Measurements from ENCODE around the gene TAMALIN.
A peak's percentile ranks its signal among the peaks of the same experiment; 100 is the strongest.

Gene TAMALIN

DNA sequence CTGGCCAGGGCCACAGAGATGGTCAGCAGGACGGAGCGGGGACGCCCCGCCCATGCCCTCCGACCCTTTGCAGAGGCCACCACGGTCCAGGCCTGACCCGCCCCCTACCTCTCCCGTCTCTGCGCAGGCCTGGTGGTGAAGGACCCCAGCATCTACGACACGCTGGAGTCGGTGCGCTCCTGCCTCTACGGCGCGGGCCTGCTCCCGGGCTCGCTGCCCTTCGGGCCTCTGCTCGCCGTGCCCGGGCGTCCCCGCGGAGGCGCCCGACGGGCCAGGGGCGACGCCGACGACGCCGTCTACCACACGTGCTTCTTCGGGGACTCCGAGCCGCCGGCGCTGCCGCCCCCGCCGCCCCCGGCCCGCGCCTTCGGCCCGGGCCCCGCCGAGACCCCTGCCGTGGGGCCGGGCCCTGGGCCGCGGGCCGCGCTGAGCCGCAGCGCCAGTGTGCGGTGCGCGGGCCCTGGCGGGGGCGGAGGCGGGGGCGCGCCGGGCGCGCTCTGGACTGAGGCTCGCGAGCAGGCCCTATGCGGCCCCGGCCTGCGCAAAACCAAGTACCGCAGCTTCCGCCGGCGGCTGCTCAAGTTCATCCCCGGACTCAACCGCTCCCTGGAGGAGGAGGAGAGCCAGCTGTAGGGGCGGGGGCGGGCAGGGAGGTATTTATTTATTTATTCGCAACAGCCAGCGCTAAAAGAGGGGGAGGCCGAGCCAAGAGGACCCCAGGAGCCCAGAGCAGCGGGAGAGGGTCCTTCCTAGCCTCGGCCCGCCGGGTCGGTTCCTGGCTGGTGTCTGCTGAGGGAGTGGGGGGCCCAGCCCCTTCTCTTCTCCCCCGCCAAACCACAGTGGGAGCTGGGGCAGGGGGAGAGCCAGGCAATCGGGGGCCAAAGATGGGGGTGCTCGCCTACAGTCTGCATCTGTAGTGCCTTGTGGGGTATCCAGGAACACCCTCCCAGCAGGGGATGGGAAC lies 8.1 kb downstream of the TAMALIN start:
- DNase-seq: peak; percentile 52

DNA sequence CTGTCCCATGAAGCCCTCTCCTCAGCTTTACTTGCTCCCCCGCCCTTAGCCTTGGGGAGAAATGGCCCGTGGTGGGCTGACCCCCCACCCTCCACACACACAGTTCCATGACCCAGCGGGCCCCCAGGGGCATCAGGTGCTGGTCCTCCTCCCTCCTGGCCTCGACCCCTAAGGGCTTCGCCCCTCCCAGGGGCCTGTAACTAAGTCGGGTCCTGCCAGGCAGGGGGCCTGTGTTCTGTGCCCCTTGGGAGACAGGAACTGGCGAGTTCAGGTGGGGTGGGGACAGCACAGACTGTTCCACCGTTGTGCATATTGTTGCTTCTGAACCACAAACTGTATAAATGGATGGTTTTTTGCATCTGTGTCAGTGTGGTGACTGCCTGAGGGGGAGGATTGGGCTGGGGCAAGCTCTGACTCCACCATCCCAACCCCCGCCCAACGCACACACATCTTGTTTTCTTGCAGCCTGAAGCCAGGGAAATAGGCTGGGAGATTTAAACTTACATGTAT lies 8.8 kb downstream of the TAMALIN start:
- DNase-seq: peak; percentile 52

DNA sequence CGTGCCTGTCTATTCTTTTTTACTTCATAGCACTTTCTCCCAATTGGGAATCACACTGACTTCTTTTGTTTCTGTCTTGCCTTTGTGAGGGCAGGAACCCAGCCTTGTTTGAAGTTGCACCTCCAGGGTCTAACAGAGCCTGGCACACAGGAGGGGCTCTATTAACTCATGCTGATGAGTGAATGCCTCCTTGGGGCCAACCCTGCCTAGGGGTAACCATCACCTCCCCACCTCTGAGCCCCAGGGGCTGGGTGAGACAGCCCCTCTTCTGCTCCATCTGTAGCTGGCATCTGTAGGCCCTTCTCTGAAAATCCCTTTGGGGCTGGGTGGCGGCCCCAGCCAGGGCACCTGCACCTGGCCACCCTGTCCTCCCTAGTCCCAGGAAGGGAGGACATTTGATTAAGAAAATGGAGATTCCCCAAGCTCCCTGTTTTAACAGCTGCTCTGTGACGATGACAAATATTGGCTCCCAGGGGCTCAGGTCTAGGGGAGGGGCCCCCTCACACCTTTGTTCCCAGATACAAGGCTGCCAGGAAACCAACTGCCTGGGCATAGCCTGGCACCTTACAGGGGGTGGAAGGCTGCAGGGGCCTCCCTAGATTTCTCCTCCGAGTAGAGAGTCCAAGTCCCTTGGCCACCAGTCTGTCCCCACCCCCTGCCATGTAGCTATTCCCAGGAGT lies 11.8 kb downstream of the TAMALIN start:
- no peak for DNase-seq

DNA sequence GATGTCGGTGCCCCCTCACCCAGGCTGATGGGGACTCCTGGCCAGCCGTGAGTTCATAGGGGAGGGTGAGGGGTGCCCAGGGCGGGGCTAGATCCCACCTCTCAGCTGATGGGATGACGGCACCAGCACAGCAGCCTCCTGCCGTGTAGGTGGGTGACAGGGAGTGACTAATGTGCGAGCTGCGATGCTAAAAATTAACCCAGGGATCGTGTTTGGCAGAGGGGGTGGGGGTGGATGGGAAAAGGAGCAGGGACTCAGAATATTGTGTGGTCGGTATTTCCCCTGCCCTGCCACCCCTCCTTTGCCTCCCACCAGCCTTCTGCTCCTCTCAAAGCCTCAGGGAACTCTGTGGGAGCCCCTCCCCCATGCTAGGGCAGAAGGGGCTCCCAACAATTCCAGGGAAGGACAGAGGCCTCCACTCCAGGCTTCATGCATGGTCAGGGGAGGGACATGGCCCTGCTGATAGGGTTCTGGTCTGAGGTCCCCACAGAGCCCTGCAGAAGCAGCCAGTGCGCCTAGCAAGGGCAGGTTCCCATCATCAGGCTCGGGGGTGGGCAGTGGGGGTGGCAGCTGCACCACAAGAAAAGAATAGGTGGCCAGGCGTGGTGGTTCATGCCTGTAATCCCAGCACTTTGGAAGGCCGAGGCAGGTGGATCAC lies 12.5 kb downstream of the TAMALIN start:
- no peak for DNase-seq

DNA sequence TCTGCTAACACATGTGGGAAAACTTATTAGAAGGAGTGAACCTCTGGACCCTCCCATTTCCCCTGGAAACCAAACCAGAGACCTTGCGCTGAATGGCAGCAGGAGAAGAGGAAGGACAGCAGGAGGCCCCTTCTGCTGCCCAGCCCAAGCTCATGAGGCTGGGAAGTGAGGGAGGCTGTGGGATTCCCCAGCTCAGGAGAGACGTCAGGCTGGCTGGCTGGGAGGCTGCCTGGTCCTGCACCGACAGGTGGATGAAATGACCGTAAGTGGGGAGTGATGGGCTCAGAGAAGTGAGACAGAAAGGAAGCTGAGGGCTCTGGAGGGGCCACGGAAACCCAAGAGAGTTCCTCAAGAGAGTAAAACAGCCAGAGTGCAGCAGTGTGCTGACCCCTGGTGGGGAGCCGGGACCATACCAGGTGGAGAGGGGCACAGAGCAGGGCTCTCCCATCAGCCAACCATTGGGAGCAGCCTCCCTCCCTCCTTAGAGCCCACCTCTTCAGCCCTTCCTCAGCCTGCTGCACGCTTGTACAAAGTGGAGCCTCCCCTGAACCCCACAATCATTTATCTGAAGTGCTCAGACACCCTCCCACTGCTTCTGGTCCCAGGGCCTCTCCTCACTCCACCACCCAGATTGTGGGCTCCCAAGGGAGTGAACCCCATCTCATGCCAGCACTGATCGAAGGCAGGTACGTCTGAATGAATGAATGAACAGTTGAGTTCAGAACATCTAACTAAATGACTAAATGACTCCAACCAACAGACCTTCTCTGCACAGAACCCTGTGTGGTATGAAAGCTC lies 14.0 kb downstream of the TAMALIN start:
- DNase-seq: peak; percentile 84

DNA sequence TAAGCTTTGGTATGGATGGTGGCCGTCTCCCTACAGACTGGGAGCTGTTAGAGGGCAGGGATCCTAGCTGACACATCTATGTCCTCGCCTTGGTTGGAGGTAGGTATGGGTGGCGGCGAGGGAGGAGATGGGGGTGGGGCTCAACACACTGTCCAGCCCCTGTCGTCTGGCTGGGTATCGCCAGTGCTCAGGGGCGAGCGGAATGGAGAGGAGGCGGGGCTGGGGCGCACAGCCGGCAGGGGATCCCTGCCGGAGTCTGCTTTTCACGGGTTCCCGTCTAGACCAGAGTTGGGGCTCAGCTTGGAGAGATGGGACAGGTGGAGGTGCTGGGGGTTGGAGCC lies 16.1 kb downstream of the TAMALIN start:
- DNase-seq: no peak

DNA sequence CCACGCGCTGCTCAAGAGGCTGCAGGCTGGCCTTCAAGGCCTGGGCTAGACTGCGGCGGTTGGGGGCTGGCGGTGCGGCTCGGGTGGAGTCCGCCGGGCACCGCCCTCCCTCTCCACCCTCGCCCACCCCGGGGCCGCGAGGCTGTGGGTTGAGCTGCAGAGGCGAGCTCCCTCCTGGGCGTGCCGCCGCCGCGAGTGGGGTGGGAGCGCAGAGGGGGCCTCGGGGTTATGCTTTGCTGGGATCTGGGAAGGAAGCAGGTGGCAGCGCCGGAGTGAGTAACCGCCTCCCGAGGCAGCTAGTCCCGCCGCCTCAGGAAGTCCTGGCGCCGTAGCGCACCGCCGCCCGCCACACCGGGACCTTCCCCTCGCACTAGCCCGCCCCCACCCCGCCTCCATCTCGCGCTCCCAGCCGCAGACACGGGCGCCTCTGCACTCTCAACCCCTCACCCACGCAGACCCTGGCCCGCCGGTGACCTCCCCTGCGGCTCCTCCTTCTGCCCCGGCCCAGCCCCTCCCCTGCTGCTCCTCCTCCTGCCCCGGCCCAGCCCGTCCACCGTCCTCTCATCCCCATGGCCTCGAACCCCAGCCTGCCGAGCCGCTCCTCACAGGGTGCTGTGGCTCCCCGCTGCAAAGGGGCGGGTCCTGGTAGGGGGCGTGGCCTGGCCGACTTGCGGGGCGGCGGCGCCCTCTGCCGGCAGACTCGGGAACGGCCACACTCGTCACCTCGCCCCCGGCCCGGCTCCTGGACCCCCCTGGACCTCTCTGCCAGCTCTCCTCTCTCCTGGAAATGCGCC lies 16.6 kb downstream of the TAMALIN start:
- DNase-seq: peak; percentile 92

DNA sequence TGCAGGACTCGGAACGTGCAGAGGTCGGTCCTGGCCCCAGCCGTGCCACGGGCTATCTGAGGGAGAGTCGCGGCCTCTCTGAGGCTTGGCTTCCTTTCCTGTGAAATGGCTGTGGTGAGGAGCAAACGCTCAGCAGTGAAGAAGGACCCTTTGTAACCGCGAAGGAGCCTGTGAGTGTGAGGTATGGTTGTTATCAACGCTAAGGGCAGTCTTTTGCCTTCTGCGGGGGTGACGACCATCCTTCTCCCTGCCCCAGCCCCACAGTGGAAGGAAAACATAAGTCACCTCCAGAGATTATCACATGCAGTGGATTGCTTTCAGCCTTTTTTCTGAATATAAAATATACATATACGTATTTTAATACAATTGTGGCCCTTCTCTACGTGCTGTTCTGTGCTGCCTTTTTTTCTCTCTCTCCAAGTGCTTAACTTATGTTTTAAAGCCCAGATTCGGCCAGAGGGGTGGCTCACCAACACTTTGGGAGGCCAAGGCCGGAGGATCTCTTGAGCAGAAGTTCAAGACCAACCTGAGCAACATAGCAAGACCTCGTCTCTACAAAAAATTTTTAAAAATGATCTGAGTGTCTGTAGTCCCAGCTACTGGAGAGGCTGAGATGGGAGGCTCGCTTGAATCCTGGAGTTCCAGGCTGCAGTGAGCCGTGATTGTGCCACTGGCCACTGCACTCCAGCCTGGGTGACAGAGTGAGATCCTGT lies 17.4 kb downstream of the TAMALIN start:
- DNase-seq: no peak

DNA sequence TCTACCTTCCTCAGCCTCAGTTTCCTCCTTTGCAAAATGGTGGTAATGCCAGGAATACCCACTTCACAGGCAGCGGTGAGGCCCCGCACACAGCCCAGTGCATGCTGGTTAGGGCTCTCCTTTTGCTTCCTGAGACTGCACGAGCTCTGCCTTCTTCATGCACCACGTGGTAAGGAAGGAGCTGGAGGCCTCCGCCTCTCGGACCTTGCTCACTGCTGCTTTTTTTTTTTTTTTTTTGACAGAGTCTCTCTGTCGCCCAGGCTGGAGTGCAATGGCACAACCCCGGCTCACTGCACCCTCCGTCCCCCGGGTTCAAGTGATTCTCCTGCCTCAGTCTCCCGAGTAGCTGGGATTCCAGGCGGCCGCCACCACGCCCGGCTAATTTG lies 18.1 kb downstream of the TAMALIN start:
- DNase-seq: no peak

DNA sequence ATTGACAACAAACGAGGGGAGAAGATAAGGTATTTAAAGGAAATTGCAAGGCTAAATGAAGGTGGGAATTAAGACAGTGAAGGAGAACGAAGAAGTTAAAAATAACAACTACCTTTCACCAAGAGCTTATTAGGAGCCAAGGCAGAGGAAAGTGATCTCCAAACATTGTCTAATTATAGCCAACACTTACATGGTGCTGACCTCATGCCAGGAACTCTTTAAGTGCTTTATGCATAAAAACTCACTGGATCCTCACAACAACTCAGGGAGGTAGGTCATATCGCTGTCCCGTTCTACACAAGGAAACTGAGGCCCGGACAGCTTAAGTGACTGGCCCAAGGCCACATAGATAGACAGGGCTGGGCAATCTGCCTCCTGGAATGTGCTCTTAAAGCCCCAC lies 19.5 kb downstream of the TAMALIN start:
- DNase-seq: no peak

DNA sequence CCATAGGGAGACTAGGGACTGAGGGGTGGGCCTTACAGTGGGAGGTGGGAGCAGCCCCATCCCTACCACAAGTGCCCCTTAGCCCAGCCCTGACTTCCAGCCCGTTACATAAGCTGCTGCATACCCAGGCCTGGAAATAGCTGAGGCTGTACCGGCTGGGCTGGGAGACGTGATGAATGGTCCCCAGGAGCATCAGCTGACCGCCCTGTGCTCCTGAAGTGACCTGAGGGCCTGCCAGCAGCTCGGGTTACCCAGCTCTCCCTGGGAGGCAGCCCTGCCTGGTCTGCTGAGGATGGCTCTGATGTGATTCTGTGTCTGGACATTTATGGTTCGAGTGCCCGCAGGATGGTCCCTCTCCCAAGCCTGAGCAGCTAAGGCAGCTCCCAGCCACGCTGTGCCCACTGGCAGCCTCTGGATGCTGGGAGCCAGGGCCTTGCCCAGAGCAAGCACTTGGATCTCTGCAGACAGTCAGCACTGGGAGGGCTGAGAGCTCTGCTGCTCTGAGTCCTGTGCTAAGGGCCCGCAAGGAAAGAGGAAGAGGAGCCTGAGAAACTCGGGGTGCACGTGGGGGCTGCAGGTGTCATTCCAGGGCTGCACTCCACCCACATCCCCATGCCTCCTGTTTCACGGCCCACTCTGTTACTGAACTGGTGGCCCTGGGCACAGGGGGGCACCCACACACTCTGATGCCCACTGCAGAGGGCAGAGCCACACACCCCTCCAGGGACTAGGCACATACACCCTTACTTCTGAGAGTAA lies 20.5 kb downstream of the TAMALIN start:
- no peak for DNase-seq

DNA sequence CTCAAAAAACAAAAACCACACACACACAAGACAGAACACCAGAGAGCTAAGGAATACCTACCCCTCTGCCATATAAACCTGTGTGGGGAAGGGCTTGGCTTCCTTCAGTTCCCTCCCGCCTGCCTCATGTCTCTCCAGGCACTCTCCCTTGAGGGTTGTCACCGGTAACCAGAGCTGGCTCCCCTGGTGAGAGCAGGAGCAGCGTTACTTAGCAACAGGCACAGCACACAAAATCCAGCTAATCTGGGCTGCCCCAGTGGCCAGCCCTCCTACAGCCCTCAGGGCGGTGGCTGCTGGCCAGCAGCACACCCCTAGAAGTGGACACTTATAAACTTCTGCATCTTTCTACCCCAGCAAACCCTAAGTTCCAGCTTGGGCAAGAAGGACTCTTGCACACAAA lies 22.9 kb downstream of the TAMALIN start:
- DNase-seq: peak; percentile 87

DNA sequence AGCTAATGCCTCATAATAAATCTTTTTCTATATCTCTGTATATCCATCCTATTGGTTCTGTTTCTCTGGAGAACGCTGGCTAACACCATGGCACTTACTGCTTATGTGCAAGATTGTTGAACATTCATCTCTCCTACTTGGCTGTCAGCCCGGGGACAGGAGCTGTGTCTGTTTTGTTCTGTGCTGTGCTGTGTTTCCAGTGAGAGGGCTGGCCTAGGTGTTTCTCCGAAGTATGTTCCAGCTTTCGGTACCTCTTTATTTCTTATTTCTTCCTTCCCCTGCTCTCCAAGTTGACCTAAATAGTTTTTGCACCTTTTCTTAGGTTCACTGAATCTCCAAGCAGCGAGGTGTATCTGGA lies 25.7 kb downstream of the TAMALIN start:
- peak; percentile 85 for DNase-seq

DNA sequence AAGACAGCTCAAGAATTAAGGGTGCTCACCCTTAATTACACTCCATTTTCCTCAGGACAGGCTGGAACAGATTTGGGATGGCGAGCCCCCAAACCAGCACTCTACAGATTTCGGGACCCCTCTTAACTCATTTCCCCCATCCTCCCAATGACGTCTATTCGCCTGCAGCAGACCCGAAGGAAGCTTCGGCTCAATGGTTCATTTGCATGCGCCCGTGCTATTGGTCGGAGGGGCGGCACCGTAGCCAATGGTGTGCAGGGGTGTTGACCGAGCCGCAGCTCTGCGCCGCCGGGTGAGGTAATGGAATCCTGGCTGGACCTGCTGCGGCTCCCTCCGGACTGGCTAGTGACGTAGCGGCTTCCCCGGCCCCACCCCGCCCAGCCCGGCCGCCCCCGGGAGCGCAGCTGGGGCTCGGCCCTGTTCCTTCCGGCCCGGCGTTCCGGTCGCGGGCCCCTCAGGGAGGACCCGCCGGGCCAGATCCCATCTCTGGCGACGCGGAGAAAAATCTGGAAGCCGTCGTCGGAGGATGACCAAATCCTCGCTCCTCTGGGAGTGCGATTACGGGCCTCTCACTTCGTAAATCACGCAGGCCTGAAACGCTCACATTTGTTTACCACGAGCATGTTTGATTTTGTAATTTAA lies 26.2 kb downstream of the TAMALIN start:
- peak; percentile 98 for DNase-seq

DNA sequence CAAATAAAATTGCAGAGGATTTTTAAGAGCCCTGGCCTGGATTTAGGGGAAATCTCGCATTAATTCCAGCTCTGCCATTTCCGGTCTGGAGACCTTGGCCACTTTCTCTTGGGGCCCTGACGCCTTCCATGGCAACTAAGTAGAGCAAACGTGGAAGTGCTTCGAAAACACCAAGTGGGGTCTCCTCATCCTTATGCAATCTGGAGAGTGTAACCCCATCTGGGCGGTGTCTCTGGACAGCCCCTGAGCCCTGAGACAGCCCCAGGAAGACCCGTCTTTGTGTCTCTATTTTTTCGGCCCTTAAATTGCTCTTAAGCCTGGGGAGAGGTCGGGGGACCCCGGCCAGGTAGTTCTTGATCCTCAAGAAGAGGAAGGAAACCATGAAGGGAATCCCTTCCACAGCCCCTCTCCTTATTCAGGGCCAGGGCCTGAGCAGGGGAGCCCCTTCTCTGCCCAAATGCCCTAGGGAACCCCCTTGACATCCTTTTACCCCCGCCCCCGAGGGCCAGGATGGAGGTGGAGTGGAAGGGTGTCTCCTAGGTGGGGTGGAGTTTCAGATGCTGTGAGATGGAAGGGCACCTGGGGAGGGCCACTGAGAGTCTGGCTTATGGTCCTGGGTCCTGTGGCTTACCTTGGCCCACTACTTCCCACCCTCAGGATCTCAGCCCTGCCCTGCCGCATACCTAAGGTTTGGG lies 26.8 kb downstream of the TAMALIN start:
- DNase-seq: no peak

DNA sequence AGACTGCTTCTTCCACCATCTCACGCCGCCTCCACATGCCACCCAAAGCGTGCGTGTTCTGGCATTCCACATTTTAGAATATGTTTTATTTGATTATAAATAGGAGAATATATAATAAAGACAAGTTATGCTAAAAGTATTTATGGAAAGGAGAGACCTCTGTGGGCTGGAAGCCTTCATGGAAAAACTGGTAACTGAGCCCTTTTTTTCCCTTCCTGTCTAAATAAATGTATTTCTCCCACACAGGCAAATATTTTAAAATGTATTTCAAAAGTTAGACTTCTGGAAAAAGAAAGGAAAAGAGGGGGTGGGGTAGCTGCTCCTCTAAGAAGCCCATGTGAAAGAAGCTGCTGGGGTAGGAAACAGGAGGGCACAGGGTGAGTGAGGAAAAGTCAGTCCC lies 28.4 kb downstream of the TAMALIN start:
- peak; percentile 40 for DNase-seq

DNA sequence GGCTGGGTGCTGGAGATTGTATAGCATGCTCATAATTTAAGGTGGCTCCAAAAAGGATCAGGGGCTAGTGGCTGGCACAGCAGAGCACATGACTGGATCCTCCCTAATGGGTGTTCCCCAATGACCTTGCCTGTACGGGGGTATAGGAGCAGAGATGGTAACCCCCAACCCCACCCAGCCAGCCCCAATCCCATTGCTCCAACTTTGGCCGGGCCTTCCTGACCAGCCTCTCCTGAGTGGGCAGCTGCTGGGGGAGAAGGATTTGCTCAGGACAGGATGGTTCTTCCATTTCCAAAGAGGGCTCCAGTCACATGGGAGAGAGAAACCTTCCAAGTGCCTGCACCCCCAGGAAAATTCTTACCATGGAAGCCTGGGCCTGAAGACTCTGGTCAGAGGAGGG lies 29.2 kb downstream of the TAMALIN start:
- no peak for DNase-seq

DNA sequence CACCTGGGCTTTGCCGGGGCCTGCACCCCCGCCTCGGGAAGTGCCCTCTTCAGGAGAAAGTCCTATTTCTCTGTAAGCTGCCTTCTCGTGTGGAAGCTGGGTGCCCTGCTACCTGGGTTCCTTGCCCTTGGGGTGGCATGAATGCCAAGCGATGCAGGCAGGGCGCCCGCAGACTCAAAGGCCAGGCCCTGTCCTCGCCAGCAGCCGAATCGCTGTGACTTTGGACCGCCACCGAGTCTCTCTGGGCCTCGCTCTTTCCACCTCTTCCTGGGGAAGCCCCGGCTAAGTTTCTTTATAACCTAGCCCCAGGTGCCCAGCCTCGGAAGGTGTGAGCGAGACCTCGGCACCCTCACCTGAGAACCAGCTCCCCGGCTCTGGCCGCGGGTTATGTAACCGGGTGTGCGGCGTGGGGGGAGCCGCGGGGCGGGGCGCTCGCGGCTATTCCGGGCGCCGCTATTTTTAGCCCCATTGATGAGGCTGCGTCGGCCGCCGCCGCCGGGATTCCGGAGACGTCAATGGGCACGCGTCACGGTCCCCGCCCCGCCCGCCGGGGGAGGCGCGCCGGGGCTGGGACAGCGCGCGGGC lies 29.9 kb downstream of the TAMALIN start:
- peak; percentile 88 for DNase-seq
